Activated CD8-positive, alpha-beta memory T cell treated with anti-CD3 and anti-CD28 coated beads, Interleukin-2, amount 50 U/mL, for 1 hour (primary cell): Measurements from ENCODE around the gene HDLBP.

ENCODE experiments used
- DNase-seq: peaks from one replicate; pipeline ENCODE4 v3.0.0-alpha.2; 2020; ENCODE audit errors: extremely low read depth

Gene HDLBP

GRCh38 chr2:241228081-241228859, 87.2 kb downstream of the HDLBP start:
- no peak for DNase-seq

DNA sequence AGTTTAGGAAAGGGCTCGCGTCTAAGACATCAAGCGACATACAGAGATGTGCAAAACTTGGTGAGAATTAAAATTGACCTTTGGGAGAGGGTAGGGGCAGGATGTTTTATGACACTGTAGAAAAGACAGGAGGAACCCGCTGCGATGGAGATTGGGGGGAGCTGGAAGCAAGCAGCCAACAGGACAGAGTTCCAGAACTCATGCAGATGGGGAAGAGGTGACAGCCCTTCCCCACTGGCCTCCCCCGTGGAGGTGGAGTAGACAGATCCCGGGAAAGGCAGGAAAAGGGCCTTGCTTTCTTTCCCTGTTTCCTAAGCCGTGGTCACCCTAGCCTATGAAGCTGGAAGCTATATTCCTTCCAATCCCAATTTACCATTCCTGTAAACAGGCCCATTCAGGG, 87.9 kb downstream of the HDLBP start:
- DNase-seq, result no peak

DNA sequence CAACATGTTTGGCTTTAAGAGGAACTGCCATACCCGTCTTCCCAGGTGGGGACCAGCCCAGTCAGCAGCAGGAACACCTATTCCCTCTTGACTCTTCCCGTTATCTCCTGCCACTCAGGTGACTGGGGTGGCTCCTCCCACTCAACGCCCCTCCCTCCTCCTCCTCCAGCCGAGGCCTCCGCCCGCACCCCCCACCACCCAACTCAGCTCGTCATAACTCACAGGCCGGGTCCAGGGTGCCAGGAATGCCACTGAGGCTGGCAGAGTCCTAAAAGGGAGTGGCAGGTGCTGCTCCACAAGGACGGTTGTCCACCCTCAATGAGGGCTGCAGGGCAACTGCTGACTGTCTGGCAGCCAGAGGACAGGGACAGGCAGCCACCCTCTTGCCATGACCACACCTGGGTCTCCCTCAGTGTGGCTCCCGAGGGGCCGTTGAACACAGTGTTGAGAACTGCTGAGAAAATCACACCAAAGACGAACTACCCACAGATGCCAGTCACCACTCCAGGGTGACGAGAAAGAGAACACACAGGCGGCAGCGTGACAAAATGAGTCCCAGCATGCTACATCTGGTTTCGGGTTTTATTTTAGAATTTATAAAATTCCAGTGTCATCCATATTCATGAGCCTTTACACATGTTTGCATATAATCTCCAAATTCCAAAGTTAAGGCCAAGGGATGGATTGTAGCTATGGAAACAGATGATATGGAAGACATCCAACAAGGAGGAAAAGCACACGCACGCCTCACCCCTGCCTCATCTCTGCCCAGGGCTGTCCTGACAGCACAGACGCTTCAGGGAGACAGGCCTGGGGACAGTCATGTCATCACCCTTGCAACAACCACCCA, 88.5 kb downstream of the HDLBP start:
- DNase-seq, result no peak

DNA sequence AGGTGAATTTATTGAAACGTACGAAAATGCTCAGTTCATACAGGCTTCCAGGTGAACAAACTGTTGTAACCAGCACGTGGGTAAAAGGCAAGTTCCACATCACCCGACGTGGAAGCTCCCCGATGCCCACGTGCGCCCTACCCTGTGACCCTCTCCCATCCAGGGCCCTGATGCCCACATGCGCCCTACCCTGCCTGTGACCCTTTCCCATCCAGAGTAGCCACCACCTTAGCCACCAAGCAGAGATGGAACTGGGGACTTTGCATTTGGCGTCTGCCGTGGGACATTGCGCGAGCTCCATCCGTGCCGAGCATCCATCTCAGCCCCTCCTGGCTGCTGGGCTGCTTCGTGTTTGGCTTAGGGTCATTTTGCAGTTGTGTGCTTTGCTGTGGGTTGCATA, 89.5 kb downstream of the HDLBP start:
- DNase-seq, result no peak

DNA sequence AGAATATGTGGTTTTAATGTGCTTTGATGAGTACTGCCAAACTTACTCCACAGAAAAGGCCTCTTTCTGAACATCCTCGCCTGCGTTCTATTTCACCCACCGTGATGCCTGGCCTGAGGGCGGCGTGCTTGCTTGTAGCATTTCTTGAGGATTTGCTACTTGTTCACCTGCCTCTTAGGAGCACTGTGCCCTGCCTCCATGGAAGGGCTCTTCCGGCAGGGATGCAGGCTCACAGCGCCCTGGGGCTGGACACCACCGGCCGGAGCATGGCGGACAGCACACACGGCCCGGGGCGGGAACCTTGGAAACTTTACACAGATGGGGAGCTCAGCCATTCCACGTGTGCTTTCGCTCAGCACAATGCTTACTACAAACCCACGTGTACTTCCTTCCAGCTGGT, 89.9 kb downstream of the HDLBP start:
- no peak for DNase-seq

DNA sequence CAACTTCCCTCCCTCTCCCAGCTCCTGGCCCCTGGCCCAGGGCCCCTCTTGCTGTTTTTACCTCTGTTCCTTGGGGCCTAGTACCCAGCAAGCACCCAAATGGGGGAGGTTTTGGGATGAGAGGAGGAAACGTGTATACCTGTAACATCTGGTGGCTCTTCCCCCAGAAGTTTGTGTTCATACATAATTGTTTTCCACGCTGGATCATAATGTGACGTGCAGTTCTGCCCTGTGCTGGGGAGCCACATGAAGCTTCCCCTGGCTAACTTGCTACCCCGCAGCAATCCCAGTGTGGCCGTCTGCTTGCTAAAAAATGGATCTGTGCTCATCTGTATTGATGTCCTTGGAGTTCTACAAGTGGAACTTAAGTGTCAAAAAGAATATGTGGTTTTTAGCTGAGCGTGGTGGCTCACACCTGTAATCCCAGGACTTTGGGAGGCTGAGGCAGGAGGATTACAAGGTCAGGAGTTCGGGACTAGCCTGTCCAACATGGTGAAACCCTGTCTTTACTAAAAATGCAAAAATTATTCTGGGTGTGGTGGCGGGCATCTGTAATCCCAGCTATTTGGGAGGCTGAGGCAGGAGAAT, 90.5 kb downstream of the HDLBP start:
- no peak for DNase-seq

- no peak for DNase-seq
These were observed 91.2 kb downstream of the HDLBP start for GRCh38 chr2:241224018-241224850.

DNA sequence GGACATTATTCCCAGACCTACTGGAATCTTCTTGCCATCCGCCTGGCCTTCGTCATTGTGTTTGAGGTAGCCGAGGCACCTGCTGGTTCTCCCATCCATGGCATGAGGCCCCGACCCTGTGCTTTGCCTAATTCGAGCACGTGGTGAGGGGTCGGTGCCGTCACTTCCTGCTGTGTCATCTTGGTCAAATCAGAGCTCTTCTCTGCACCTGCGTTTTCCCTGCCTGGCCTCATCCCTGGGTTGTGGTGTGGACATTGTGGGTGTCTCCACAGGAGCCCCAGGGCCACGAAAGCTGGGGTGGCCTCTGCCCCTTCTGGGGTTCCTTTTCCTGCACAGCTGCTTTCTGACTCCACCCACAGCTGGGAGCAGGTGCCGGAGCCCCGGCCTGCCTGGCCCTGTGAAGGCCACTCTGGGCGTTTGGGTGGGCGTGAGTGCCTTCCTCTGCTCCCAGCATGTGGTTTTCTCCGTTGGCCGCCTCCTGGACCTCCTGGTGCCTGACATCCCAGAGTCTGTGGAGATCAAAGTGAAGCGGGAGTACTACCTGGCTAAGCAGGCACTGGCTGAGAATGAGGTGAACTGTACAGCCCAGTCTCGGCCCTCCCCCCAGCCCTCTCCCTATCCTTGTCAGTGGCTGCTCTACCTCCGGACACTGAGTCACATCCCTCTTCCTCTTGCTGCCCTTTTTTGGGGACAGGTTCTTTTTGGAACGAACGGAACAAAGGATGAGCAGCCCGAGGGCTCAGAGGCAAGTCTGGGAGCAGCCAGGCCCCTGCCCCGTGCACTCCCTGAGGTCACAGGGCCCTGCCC, 92.1 kb downstream of the HDLBP start:
- DNase-seq, result no peak

DNA sequence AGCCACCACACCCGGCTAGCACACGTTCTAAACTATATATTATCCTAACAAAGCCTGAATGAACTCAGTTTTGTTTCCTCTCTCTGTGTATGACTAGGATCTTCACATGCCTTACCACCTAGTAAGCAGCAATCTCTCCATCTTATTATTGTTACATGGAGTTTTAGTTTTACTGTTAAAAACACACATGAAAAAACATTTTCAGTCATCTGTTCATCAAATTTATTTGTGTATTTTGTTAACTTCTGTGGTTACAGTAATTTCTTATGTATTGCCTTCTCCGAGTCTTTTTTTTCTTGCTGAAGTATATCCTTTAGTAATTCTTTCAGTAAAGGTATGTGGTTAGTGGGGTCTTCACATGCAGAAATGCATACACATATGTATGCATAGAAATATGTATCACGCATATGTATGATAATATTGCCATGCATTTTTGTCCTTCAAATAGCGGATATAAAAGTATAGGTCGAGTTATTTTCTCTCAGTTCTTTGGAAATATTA, 95.6 kb downstream of the HDLBP start:
- DNase-seq, result no peak

GRCh38 chr2:241219030-241219382, 96.5 kb downstream of the HDLBP start:
- DNase-seq, result no peak

- no peak for DNase-seq
These were observed 97.1 kb downstream of the HDLBP start for GRCh38 chr2:241218131-241219029.

GRCh38 chr2:241217320-241218031, 98.0 kb downstream of the HDLBP start:
- DNase-seq, result no peak

DNA sequence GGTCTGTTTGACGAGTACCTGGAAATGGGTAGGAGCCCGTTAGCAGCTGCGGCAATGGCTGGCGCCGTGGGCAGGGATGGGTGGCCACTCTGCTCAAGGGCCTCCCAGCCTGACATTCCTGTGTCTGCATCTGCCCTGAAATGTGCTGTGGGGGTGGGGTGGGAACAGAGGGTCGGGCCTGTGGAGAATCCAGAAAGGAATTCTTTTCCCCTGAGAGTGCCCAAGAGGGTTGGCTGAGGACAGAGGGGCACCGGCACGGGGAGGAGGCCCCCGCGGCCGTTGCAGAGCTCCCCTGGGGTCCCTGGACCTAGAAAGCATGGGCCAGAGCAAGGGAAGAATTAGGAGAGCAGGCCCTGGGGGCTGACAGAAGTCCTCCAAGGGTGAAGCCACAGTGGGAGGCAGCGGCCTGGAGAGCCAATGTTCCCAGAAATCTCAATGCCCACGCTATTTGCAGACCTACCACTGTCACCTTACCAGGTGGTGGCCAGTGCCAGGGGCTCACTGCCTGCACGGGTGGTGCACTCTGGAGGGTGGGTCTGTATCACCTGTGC, 99.2 kb downstream of the HDLBP start:
- no peak for DNase-seq

DNA sequence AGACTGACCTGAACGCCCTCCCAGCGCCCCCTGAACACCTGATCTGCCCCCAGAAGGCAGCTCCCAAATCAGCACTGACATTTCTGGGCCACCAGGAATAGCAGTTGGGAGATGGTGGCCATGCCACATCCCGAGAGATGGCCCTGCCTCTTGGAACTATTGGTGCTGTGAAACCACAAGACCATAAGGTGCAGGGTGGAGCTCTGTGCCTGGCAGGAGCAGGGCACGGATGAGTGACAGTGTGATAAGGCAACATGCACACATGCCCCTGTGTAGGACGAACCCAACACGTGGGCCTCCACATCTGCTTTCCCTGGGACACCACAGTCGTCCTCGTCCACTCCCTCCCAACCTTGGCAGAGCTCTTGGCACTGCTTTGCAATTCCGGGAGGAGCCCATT, 100.1 kb downstream of the HDLBP start:
- no peak for DNase-seq

DNA sequence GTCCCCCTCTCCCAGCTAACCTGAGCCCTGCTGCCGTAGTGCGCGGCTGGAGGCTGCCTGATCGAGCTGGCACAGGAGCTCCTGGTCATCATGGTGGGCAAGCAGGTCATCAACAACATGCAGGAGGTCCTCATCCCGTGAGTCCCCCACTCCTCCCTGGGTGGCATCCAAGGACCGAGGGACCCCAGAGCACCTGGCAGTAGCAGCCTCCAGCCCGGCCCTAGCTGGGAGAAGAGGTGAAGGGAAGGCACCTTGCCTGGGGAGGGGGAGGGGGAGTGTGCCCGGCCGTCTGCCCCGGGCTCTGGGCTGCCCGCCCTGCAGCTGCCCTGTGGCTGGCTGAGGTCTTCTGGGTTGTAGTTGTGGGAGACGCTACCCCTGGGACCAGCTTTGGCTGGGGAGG, 100.7 kb downstream of the HDLBP start:
- DNase-seq, result no peak

DNA sequence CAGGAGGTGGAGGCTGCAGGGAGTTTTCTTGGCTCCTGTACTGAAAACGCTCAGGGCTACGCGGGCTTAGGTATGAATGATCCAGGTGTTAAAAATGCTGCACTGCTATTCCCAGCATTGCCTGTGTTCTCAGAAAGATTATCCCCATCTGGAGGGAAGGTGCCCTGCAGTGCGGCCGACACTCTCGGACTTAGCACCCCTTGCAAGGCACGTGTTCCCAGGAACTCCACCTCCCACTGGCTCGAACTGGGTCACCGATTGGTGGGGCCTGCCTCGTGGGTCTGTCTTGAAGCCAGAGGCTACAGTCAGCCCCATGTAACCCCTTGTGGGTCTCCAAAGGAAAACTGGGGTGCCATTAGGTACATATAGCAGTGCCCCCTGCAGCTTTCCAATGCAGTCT, 101.3 kb downstream of the HDLBP start:
- DNase-seq, result no peak

DNA sequence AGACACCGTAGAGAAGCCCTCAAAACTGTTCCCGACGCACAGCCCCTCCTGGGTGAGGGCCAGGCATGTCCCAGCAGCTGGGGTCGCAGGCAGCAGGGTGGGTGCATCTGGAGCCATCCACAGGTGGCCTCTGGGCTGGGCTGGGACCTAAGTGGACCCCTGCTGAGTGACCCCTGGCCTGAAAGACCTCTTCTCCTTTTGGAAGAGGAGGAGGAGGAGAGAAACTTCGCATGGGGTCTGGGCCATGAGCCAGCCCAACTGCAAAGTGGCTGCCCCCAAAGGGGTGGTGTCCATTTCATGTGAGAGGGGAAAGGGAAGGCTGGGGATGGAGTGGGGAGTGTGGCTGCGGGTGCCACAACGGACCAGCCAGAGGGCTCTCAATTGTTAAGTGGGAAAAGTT, 101.9 kb downstream of the HDLBP start:
- no peak for DNase-seq

- DNase-seq, result no peak
These were observed 102.4 kb downstream of the HDLBP start for GRCh38 chr2:241213041-241213440.

- no peak for DNase-seq
These were observed 104.2 kb downstream of the HDLBP start for GRCh38 chr2:241211276-241211675.
